ENCODE data around the gene BHLHA15.

Gene BHLHA15

GRCh38 chr7:98211221-98211675 is at the start of gene BHLHA15:
BHLHA15 (plus strand) TSS chr7:98211439; CDS start chr7:98212310, 871 bp downstream.
- peak; percentile 70 for DNase-seq (ENCODE audit: low spot score)

- DNase-seq (ENCODE audit: low spot score): no peak
Observed at GRCh38 chr7:98162758-98163157, 48.5 kb upstream of the BHLHA15 start.

- no peak for DNase-seq (ENCODE audit: low spot score)
Observed at GRCh38 chr7:98163269-98163668, 48.0 kb upstream of the BHLHA15 start.

- DNase-seq (ENCODE audit: low spot score): no peak
Observed at GRCh38 chr7:98163704-98164494, 47.3 kb upstream of the BHLHA15 start.

- DNase-seq (ENCODE audit: low spot score): no peak
Observed at GRCh38 chr7:98165827-98166667, 45.2 kb upstream of the BHLHA15 start.

- no peak for DNase-seq (ENCODE audit: low spot score)
Observed at GRCh38 chr7:98166668-98166970, 44.6 kb upstream of the BHLHA15 start.

GRCh38 chr7:98167653-98168052 is 43.6 kb upstream of the BHLHA15 start:
- no peak for DNase-seq (ENCODE audit: low spot score)

- peak; percentile 73 for DNase-seq (ENCODE audit: low spot score)
Observed at GRCh38 chr7:98168181-98168903, 42.9 kb upstream of the BHLHA15 start.

GRCh38 chr7:98168904-98169621 is 42.2 kb upstream of the BHLHA15 start:
- no peak for DNase-seq (ENCODE audit: low spot score)

- no peak for DNase-seq (ENCODE audit: low spot score)
Observed at GRCh38 chr7:98170966-98171365, 40.3 kb upstream of the BHLHA15 start.

- DNase-seq (ENCODE audit: low spot score): no peak
Observed at GRCh38 chr7:98171449-98171848, 39.8 kb upstream of the BHLHA15 start.

- DNase-seq (ENCODE audit: low spot score): no peak
Observed at GRCh38 chr7:98174334-98175259, 36.6 kb upstream of the BHLHA15 start.

- no peak for DNase-seq (ENCODE audit: low spot score)
Observed at GRCh38 chr7:98175260-98175940, 35.8 kb upstream of the BHLHA15 start.

- no peak for DNase-seq (ENCODE audit: low spot score)
Observed at GRCh38 chr7:98177553-98177952, 33.7 kb upstream of the BHLHA15 start.

GRCh38 chr7:98178321-98178720 is 32.9 kb upstream of the BHLHA15 start:
- DNase-seq (ENCODE audit: low spot score): no peak

- DNase-seq (ENCODE audit: low spot score): no peak
Observed at GRCh38 chr7:98178762-98179490, 32.3 kb upstream of the BHLHA15 start.

GRCh38 chr7:98180751-98181150 is 30.5 kb upstream of the BHLHA15 start:
- DNase-seq (ENCODE audit: low spot score): no peak

- DNase-seq (ENCODE audit: low spot score): no peak
Observed at GRCh38 chr7:98185101-98185500, 26.1 kb upstream of the BHLHA15 start.

- no peak for DNase-seq (ENCODE audit: low spot score)
Observed at GRCh38 chr7:98186452-98187137, 24.6 kb upstream of the BHLHA15 start.
